ENCODE results near the gene ECSCR. TPM values are rescaled to one million over a fixed set of nuclear protein-coding genes. Genes with fewer than 3 reads are reported as not detected.

Gene ECSCR
- total RNA-seq, 1 experiment from 2014 or later, result not detected

DNA sequence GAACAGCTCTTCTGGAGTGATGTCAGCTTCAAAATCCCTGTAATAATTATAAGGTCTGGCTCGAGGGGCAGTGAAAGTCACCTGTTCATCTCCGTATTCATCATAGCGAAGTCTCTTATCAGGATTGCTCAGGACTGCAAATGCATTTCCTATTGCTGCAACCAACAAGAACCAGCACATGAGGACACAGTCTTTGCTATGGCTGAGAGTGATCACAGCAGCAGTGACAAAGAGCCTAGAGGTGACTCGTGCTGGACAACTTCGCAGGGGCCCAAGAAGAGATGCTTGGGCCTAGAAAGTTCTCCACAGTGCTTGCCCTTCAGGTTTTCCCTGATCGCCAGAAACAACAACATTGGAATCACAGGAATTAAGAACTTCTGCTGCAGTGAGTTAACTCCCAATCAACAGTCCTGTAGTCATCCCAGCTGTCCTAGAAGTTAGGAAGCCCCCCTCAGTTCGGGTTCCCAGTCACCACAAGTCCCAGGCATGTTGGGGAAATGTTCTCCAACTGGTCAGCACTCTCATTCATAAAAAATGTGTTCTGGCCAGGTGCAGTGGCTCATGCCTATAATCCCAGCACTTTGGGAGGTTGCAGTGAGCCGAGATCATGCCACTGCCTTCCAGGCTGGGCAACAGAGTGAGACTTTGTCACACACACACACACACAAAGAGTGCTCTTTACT lies 36.2 kb downstream of the ECSCR start:
- H3K79me2 ChIP-seq (ENCODE audit: low read length), result no peaks in the 10 kb centered on the region
- H3K4me2 ChIP-seq (ENCODE audit: low read depth, low read length, poor library complexity, severe bottlenecking), result no peak overlapping the region
- no peaks in the 10 kb centered on the region for H3K36me3 ChIP-seq (ENCODE audit: insufficient read depth, low read length)
- no peaks in the 10 kb centered on the region for H3K9me3 ChIP-seq (ENCODE audit: low read length)
- no peaks in the 10 kb centered on the region for H4K20me1 ChIP-seq (ENCODE audit: insufficient read depth, low read depth, low read length)
- H3K27ac ChIP-seq (ENCODE audit: low read length), result no peak overlapping the region
- H2AFZ ChIP-seq (ENCODE audit: low read length), result no peak overlapping the region
- H3K4me3 ChIP-seq (ENCODE audit: low read length), result no peak overlapping the region
- H3K9me2 ChIP-seq (replicated peaks; ENCODE audit: insufficient read depth, low read length), result no peaks in the 10 kb centered on the region
- H3K27me3 ChIP-seq (ENCODE audit: low read length), result no peaks in the 10 kb centered on the region
- H3K9ac ChIP-seq (ENCODE audit: low read length), result no peak overlapping the region
- peaks cover 5% of the 10 kb centered on the region for H3K4me1 ChIP-seq (ENCODE audit: low read length)
- no peak for DNase-seq

DNA sequence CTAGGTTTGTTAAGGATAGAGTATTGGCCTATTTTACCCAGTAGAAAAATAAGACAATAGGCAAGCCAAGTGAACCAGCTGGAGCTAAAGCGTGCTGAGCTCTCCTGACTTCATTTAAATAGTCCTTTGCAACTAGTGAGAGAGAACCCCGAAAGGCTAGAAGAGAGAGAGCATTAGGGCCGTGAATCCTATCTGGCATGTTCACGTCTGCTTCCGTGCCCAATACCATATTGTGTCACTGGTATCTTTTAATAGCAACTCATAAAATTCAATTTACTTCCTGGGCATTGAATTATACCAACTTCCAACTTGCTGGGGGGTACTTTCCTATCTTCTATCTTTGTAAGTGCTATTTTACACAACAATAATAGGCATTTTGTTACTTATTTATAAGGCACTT lies 37.0 kb downstream of the ECSCR start:
- DNase-seq, result no peak
- Histone ChIP-seq H3K79me2 (ENCODE audit: low read length) (no peaks in the 10 kb centered on the region), H3K9me3 (ENCODE audit: low read length) (no peaks in the 10 kb centered on the region), H3K4me1 (ENCODE audit: low read length) (no peaks in the 10 kb centered on the region), H3K4me3 (ENCODE audit: low read length) (no peak overlapping the region), H3K9me2 (replicated peaks; ENCODE audit: insufficient read depth, low read length) (no peaks in the 10 kb centered on the region), H2AFZ (ENCODE audit: low read length) (no peak overlapping the region), H3K36me3 (ENCODE audit: insufficient read depth, low read length) (no peaks in the 10 kb centered on the region), H3K27ac (ENCODE audit: low read length) (no peak overlapping the region), H3K27me3 (ENCODE audit: low read length) (no peaks in the 10 kb centered on the region), H3K9ac (ENCODE audit: low read length) (no peak overlapping the region), H4K20me1 (ENCODE audit: insufficient read depth, low read depth, low read length) (no peaks in the 10 kb centered on the region), H3K4me2 (ENCODE audit: low read depth, low read length, poor library complexity, severe bottlenecking) (no peak overlapping the region)

DNA sequence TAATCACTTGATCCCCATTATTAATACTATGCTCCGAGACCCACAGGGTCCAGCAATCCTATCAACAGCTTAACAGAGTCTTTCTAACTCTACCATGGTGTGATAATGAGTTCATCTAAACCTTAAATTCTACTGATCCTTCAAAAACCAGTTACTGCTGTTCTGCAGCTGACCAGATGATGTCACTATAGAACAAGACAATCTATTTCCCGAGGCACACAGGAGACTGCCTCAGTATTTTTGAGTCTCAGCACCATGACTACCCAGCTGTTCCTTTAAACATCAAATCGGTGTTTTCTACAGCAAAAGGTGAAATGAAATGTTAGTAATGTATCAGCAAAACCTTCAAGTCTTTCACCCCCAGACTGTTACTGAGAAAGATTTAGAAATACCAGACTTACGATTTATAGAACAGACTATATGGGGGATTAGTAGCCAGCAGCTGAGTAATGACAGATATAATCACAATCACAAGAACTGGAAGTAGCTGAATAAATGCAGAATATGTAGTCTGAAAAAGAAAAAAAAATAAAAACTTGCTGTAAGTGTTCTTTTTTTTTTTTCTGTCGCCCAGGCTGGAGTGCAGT lies 40.1 kb downstream of the ECSCR start:
- peak; percentile 90 for DNase-seq
- H3K27ac ChIP-seq (ENCODE audit: low read length), result no peak overlapping the region
- no peak overlapping the region for H3K4me3 ChIP-seq (ENCODE audit: low read length)
- H3K79me2 ChIP-seq (ENCODE audit: low read length), result no peaks in the 10 kb centered on the region
- H3K9ac ChIP-seq (ENCODE audit: low read length), result no peak overlapping the region
- no peak overlapping the region for H3K4me2 ChIP-seq (ENCODE audit: low read depth, low read length, poor library complexity, severe bottlenecking)
- no peaks in the 10 kb centered on the region for H3K4me1 ChIP-seq (ENCODE audit: low read length)
- H4K20me1 ChIP-seq (ENCODE audit: insufficient read depth, low read depth, low read length), result no peaks in the 10 kb centered on the region
- H3K27me3 ChIP-seq (ENCODE audit: low read length), result no peaks in the 10 kb centered on the region
- H3K9me2 ChIP-seq (replicated peaks; ENCODE audit: insufficient read depth, low read length), result no peaks in the 10 kb centered on the region
- H3K9me3 ChIP-seq (ENCODE audit: low read length), result no peaks in the 10 kb centered on the region
- H2AFZ ChIP-seq (ENCODE audit: low read length), result no peak overlapping the region
- H3K36me3 ChIP-seq (ENCODE audit: insufficient read depth, low read length), result no peaks in the 10 kb centered on the region

DNA sequence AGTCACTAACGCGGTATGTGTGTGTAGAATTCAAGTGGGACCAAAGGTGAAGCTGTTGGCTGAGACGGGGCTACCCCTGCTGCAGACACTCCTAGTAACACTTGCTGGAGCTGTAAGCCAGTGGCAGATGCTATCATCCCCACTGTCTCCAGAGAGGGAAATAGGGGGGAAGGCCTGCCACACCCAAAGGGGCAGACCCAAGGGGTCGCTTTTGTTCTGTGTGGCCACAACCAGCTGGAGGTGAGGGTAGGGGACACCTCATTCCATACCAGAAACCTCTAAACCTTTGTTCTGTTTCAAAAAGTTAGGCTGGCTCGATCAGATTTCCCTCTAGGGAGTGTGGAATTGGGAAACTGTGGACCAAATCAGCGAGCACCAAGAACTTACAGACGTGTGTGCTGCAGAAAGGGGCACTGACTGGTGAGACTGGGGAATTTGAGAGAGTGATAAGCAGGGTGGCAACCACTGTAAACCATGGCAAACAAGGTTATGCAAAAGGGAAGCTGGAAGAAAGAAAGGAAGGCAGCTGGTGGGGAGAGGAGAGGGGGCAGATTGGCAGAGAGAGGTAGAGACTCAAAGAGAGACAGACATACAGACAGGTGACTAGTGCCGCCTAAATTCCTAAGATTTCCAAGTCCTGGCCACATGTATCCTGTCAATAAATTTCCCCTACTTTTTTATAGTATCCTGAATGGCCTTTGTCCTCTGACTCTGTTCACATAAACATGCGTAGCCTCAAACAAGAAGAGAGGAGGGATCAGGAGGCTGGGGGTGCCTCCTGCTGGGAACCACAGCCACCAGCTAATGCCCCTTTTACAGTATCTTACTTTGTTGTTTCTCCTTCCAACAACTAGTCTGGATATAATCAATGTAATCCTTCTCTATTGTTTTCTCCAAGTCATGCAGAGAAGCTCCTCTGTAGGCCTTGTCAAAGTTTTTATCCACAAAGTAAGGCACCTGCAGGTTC lies 43.0 kb downstream of the ECSCR start:
- Histone ChIP-seq H3K9me3 (ENCODE audit: low read length) (no peaks in the 10 kb centered on the region), H3K4me3 (ENCODE audit: low read length) (no peak overlapping the region), H3K4me2 (ENCODE audit: low read depth, low read length, poor library complexity, severe bottlenecking) (no peak overlapping the region), H3K4me1 (ENCODE audit: low read length) (no peaks in the 10 kb centered on the region), H3K9ac (ENCODE audit: low read length) (no peak overlapping the region), H4K20me1 (ENCODE audit: insufficient read depth, low read depth, low read length) (no peaks in the 10 kb centered on the region), H3K79me2 (ENCODE audit: low read length) (no peaks in the 10 kb centered on the region), H3K27me3 (ENCODE audit: low read length) (no peaks in the 10 kb centered on the region), H3K9me2 (replicated peaks; ENCODE audit: insufficient read depth, low read length) (no peaks in the 10 kb centered on the region), H3K36me3 (ENCODE audit: insufficient read depth, low read length) (no peaks in the 10 kb centered on the region), H2AFZ (ENCODE audit: low read length) (no peak overlapping the region), H3K27ac (ENCODE audit: low read length) (no peak overlapping the region)
- no peak for DNase-seq

DNA sequence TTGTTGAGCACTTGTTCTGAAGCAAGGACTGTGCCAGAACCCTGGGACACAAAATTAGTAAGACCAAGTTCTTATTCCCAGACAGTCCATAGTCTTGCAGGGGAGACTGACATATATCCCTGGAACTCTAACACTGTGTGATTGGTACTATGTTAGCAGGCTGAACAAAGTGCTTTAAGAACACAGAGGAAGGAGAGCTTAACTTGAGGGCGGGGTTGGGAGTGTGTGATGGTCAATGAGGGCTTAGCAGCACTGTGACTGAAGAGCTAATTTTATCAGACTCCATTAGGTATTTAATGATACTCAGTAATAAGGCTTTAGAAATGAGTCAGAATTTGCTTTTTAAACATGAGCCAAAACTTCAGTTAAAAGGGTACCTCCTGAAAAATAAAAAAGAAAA lies 43.8 kb downstream of the ECSCR start:
- H3K9me2 ChIP-seq (replicated peaks; ENCODE audit: insufficient read depth, low read length), result no peaks in the 10 kb centered on the region
- H3K79me2 ChIP-seq (ENCODE audit: low read length), result no peaks in the 10 kb centered on the region
- no peaks in the 10 kb centered on the region for H4K20me1 ChIP-seq (ENCODE audit: insufficient read depth, low read depth, low read length)
- H3K9me3 ChIP-seq (ENCODE audit: low read length), result no peaks in the 10 kb centered on the region
- H2AFZ ChIP-seq (ENCODE audit: low read length), result no peak overlapping the region
- no peaks in the 10 kb centered on the region for H3K36me3 ChIP-seq (ENCODE audit: insufficient read depth, low read length)
- H3K4me2 ChIP-seq (ENCODE audit: low read depth, low read length, poor library complexity, severe bottlenecking), result no peak overlapping the region
- H3K4me3 ChIP-seq (ENCODE audit: low read length), result no peak overlapping the region
- DNase-seq, result no peak
- H3K27ac ChIP-seq (ENCODE audit: low read length), result no peak overlapping the region
- H3K27me3 ChIP-seq (ENCODE audit: low read length), result no peaks in the 10 kb centered on the region
- no peaks in the 10 kb centered on the region for H3K4me1 ChIP-seq (ENCODE audit: low read length)
- no peak overlapping the region for H3K9ac ChIP-seq (ENCODE audit: low read length)

DNA sequence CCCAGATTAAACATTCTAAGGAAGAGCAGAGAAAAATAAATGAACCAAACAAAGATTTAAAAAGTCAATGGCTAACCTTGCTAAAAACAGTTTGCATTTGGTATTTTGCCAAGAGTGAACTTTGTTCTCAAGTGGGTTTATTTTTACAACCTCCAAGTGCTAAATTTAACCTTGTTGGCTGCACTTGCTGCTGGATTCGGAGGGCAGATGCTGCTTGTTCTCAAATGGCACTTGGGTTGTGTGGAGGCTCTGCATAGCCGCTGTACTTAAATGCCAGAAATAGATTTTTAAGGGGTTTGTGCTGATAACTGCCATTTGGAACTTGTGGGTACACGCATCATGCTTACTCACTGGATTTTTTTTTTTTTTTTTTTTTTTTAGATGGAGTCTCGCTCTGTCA lies 45.3 kb downstream of the ECSCR start:
- Histone ChIP-seq H3K27me3 (ENCODE audit: low read length) (no peaks in the 10 kb centered on the region), H3K4me1 (ENCODE audit: low read length) (no peaks in the 10 kb centered on the region), H3K9me2 (replicated peaks; ENCODE audit: insufficient read depth, low read length) (no peaks in the 10 kb centered on the region), H2AFZ (ENCODE audit: low read length) (no peak overlapping the region), H3K27ac (ENCODE audit: low read length) (no peak overlapping the region), H4K20me1 (ENCODE audit: insufficient read depth, low read depth, low read length) (no peaks in the 10 kb centered on the region), H3K79me2 (ENCODE audit: low read length) (no peaks in the 10 kb centered on the region), H3K9ac (ENCODE audit: low read length) (no peak overlapping the region), H3K36me3 (ENCODE audit: insufficient read depth, low read length) (no peaks in the 10 kb centered on the region), H3K4me2 (ENCODE audit: low read depth, low read length, poor library complexity, severe bottlenecking) (no peak overlapping the region), H3K9me3 (ENCODE audit: low read length) (no peaks in the 10 kb centered on the region), H3K4me3 (ENCODE audit: low read length) (no peak overlapping the region)
- no peak for DNase-seq

DNA sequence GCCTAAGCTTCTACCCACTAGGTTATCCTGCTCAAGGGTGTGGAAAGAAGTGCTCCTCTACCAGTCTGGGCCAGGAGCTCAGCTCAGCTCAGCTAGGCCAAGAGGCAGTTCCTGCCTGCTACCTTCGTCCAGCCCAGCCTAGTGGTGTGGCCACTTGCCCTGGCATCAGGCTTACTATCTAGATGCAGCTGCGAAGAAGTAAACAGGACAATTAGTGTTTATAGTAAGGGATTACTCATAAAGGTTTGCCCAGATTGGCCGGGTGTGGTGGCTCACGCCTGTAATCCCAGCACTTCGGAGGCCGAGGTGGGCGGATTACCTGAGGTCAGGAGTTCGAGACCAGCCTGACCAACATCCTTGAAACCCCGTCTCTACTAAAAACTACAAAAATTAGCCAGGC lies 45.9 kb downstream of the ECSCR start:
- H3K36me3 ChIP-seq (ENCODE audit: insufficient read depth, low read length), result no peaks in the 10 kb centered on the region
- H3K27me3 ChIP-seq (ENCODE audit: low read length), result no peaks in the 10 kb centered on the region
- DNase-seq, result no peak
- no peaks in the 10 kb centered on the region for H4K20me1 ChIP-seq (ENCODE audit: insufficient read depth, low read depth, low read length)
- no peak overlapping the region for H3K9ac ChIP-seq (ENCODE audit: low read length)
- no peak overlapping the region for H3K4me2 ChIP-seq (ENCODE audit: low read depth, low read length, poor library complexity, severe bottlenecking)
- H3K9me2 ChIP-seq (replicated peaks; ENCODE audit: insufficient read depth, low read length), result no peaks in the 10 kb centered on the region
- no peaks in the 10 kb centered on the region for H3K79me2 ChIP-seq (ENCODE audit: low read length)
- H3K9me3 ChIP-seq (ENCODE audit: low read length), result no peaks in the 10 kb centered on the region
- no peaks in the 10 kb centered on the region for H3K4me1 ChIP-seq (ENCODE audit: low read length)
- H2AFZ ChIP-seq (ENCODE audit: low read length), result no peak overlapping the region
- H3K27ac ChIP-seq (ENCODE audit: low read length), result no peak overlapping the region
- no peak overlapping the region for H3K4me3 ChIP-seq (ENCODE audit: low read length)

DNA sequence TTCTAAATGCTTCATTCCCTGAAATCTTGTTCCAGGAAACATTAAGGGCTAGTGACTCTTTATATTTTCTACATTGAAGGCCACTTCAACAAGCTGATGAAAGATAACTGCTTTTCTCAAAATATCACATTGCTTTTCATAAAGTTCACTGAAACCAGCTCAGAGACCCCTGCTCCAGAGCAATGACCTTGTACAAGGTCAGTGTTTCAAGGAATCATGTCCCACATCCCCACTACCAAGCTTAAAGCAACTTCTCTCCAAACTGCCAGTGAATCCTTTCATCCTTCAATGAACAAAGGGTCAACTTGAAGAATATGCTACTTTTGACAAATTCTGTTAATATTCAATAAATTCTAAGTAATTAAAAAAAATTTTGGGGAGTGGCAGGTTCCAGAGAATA lies 46.7 kb downstream of the ECSCR start:
- Histone ChIP-seq H3K9ac (ENCODE audit: low read length) (no peak overlapping the region), H3K4me3 (ENCODE audit: low read length) (no peak overlapping the region), H2AFZ (ENCODE audit: low read length) (no peak overlapping the region), H4K20me1 (ENCODE audit: insufficient read depth, low read depth, low read length) (no peaks in the 10 kb centered on the region), H3K79me2 (ENCODE audit: low read length) (no peaks in the 10 kb centered on the region), H3K27me3 (ENCODE audit: low read length) (no peaks in the 10 kb centered on the region), H3K9me2 (replicated peaks; ENCODE audit: insufficient read depth, low read length) (no peaks in the 10 kb centered on the region), H3K9me3 (ENCODE audit: low read length) (no peaks in the 10 kb centered on the region), H3K27ac (ENCODE audit: low read length) (no peak overlapping the region), H3K4me2 (ENCODE audit: low read depth, low read length, poor library complexity, severe bottlenecking) (no peak overlapping the region), H3K36me3 (ENCODE audit: insufficient read depth, low read length) (no peaks in the 10 kb centered on the region), H3K4me1 (ENCODE audit: low read length) (no peaks in the 10 kb centered on the region)
- DNase-seq, result no peak
